ENCODE data around the gene NEDD4.

Gene NEDD4

DNA sequence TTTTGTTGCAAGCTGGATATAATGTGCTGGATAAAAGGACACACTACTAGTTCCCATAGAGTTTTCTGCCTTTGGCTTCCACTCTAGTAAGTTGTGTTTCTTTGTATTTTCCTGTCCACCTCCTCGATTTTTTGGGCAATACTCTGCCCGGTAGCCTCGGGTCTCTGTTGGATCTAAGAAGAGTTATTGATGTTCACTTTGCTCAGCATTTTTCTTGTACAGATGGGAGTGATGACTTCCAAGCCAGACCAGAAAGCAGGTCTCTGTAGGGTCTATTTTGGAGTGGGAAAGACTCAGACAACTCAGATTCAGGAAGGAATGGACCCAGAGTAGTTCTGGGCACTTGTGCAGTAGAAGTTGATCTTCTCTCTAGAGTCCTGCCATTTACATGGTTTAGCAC is 214.5 kb downstream of the NEDD4 start:
- DNase-seq (ENCODE audit: low spot score), result no peak
